Right lobe of liver (tissue), 6 donors: ENCODE results near the gene TMEM179. TPM values are rescaled to one million over a fixed set of nuclear protein-coding genes. Genes with fewer than 3 reads are reported as not detected.

ENCODE experiments used
- ATAC-seq, 4 donors: fragments of 200-7000 bp; cut with Tn5 transposase; one replicate each; pipeline ENCODE4 v1.9.1; 2020; ENCODE audit warnings: mild to moderate bottlenecking in 4 of 4, moderate library complexity in 4 of 4
- DNase-seq, 3 donors: peaks; one replicate each; pipeline ENCODE4 v3.0.0-alpha.2; 2020
- H3K27ac ChIP-seq, 3 donors: fragments of 200-600 bp; one replicate each; pipeline ENCODE4 v1.8.0; 2022
- H3K27me3 ChIP-seq, 2 donors: fragments of 200-600 bp; one replicate each; pipeline ENCODE4 v1.8.0; 2022
- H3K36me3 ChIP-seq, 4 donors: fragments of 200-600 bp; sonication (generic) in 1 of 4; one replicate each; pipeline versions ENCODE4 v1.5.1 to v1.8.0; 2017 to 2022; ENCODE audit warnings: control low read depth in 1 of 4
- H3K4me1 ChIP-seq, 4 donors: fragments of 200-600 bp; sonication (generic) in 1 of 4; one replicate each; pipeline versions ENCODE4 v1.5.1 to v1.8.0; 2017 to 2022; ENCODE audit warnings: control low read depth in 1 of 4
- H3K4me3 ChIP-seq, 3 donors: fragments of 200-600 bp; one replicate each; pipeline ENCODE4 v1.8.0; 2022
- H3K9me3 ChIP-seq, 4 donors: fragments of 200-600 bp; sonication (generic) in 1 of 4; one replicate each; pipeline versions ENCODE4 v1.5.1 to v1.8.0; 2017 to 2022; ENCODE audit warnings: control low read depth in 1 of 4
- CTCF ChIP-seq, 4 donors: fragments of 200-600 bp in 3 of 4; fragments of 450-650 bp in 1 of 4; IDR thresholded peaks; one replicate each; pipeline versions ENCODE4 v1.5.1 to v1.8.0; 2016 to 2022; ENCODE audit warnings: antibody characterized with exemption in 4 of 4, mild to moderate bottlenecking in 2 of 4
- POLR2A ChIP-seq: fragments of 450-650 bp; IDR thresholded peaks from one replicate; pipeline ENCODE4 v1.6.1; 2017; ENCODE audit warnings: antibody characterized with exemption, mild to moderate bottlenecking
- WGBS: methylation state at CpG from one replicate; pipeline ENCODE4 v1.1.6; 2018; ENCODE audit warnings: low coverage, low lambda C conversion rate; ENCODE audit not compliant: insufficient coverage; ENCODE audit errors: missing lambda C conversion rate; 5-methylcytosine and 5-hydroxymethylcytosine counted together
- intact Hi-C, 2 donors: fragments of 100-400 bp; cut with DNase I; formaldehyde crosslinking; loops; one replicate each; pipeline versions ENCODE4 v1.11.2 to v1.14.1; 2022
- total RNA-seq, 6 experiments: library from RNA; depleted of rRNA in 2 of 6; stranded (reverse); fragments of >200 nt in 2 of 6; fragmentation: NEBNext Ultra II Directional in 3 of 6; extraction: Animal tissue kit (Norgen Biotek cat#: 25700) in 3 of 6; gene quantifications; one replicate each; pipeline versions ENCODE4 v1.1.0 to v1.2.4, GENCODE V29; 2016 to 2023
- donor health status: DM: no; HTN: yes; CAD: no.
- donor health status: DM: no; HTN: no; CAD: no.
- donor health status: DM: no; HTN: no; CAD: no.
- donor health status: DM: no; HTN: yes; CAD: no.
- donor health status: DM: no; HTN: yes; CAD: no.

TMEM179 gene
- total RNA-seq, 6 experiments from 2014 or later: 0.17 to 0.18 TPM; not detected in 4

GRCh38 chr14:104644656-104645378, 40.2 kb upstream of the TMEM179 start:
- ATAC-seq (no peak), DNase-seq (no peak)
- WGBS: 42% methylated on average over 8 of the region's 11 CpGs
- no peak overlapping the region for H3K27ac ChIP-seq
- no peaks in the 10 kb centered on the region for H3K27me3 ChIP-seq
- no peak overlapping the region for H3K4me3 ChIP-seq
- no peak for TF ChIP-seq POLR2A
- no peak for TF ChIP-seq CTCF (IDR thresholded peaks at IDR 0.05)
- H3K9me3 ChIP-seq: no peaks in the 10 kb centered on the region
- H3K4me1 ChIP-seq: no peaks in the 10 kb centered on the region
- intact Hi-C loops: loop anchor here in 1 of 2 donors (10.0 kb wide), 1 partner anchor 510 kb away; the partner anchor contains the start of gene KIF26A
- H3K36me3 ChIP-seq: no peaks in the 10 kb centered on the region

GRCh38 chr14:104644091-104644635, 39.6 kb upstream of the TMEM179 start:
- 85% methylated on average over 3 of the region's 12 CpGs for WGBS
- intact Hi-C loops: loop anchor here in 1 of 2 donors (10.0 kb wide), 1 partner anchor 509 kb away; the partner anchor contains the start of gene KIF26A
- ATAC-seq: no peak

GRCh38 chr14:104643306-104643705, 38.7 kb upstream of the TMEM179 start:
- H3K27me3 ChIP-seq: no peaks in the 10 kb centered on the region
- no peak overlapping the region for H3K27ac ChIP-seq
- intact Hi-C loops: loop anchor here in 1 of 2 donors (10.0 kb wide), 1 partner anchor 509 kb away; the partner anchor contains the start of gene KIF26A
- 33% methylated on average over 3 of the region's 8 CpGs for WGBS
- TF ChIP-seq POLR2A (no peak), CTCF (IDR thresholded peaks at IDR 0.05) (no peak)
- no peak for DNase-seq
- H3K9me3 ChIP-seq: no peaks in the 10 kb centered on the region
- H3K4me3 ChIP-seq: no peak overlapping the region
- ATAC-seq: no peak
- H3K4me1 ChIP-seq: peaks cover 0 to 1% (median under 1%) of the 10 kb centered on the region in 4 donors
- H3K36me3 ChIP-seq: no peaks in the 10 kb centered on the region

More at GRCh38 chr14:104644091-104644635, 39.6 kb upstream of the TMEM179 start:
- H3K27me3 ChIP-seq: no peaks in the 10 kb centered on the region
- TF ChIP-seq POLR2A (no peak), CTCF (IDR thresholded peaks at IDR 0.05) (no peak)
- DNase-seq: no peak
- H3K4me1 ChIP-seq: no peaks in the 10 kb centered on the region
- no peaks in the 10 kb centered on the region for H3K9me3 ChIP-seq
- H3K36me3 ChIP-seq: no peaks in the 10 kb centered on the region
- no peak overlapping the region for H3K4me3 ChIP-seq
- no peak overlapping the region for H3K27ac ChIP-seq

GRCh38 chr14:104642540-104642868, 37.9 kb upstream of the TMEM179 start:
- intact Hi-C loops: loop anchor here in 1 of 2 donors (10.0 kb wide), 1 partner anchor 508 kb away; the partner anchor contains the start of gene KIF26A

More at GRCh38 chr14:104642540-104642868, 37.9 kb upstream of the TMEM179 start:
- Histone ChIP-seq H3K4me1 (peaks cover 0 to 9% (median 3%) of the 10 kb centered on the region in 4 donors), H3K36me3 (no peaks in the 10 kb centered on the region), H3K27me3 (no peaks in the 10 kb centered on the region), H3K4me3 (no peak overlapping the region), H3K9me3 (no peaks in the 10 kb centered on the region), H3K27ac (no peak overlapping the region)
- no peak for ATAC-seq
- WGBS: 72% methylated on average over 2 of the region's 9 CpGs
- TF ChIP-seq POLR2A (no peak), CTCF (IDR thresholded peaks at IDR 0.05) (no peak)
- peak in 1 of 3 donors; percentile 45 for DNase-seq
